ENCODE results near the gene CABP7.

The CABP7 gene

DNA sequence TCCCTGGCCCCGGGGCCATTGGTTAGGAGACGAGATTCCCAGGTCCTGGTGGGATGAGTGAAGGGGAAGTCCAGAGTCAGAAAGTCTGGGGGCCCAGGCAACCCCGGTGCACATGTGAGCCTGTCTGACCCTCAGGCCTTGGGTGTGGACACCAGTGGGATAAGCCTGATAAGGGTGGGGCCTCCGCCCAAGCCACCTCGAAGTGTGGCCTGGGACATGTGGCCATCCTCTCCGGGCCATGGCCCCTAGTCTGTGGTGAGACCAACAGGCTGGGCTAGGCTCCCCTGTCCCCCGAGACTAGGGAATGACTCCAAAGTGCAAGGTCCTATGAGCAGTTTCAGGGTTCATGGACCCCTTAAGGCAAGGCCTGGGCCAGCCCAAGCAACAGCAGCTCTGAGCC lies 6.3 kb downstream of the CABP7 start:
- Histone ChIP-seq H3K79me2 (ENCODE audit: insufficient read depth, low read length) (no peaks in the 10 kb centered on the region), H4K20me1 (ENCODE audit: insufficient read depth, low read length) (no peaks in the 10 kb centered on the region), H3K9me3 (ENCODE audit: low read length) (no peaks in the 10 kb centered on the region), H3K4me2 (ENCODE audit: low read length) (no peak overlapping the region), H3K27ac (ENCODE audit: low read depth, low read length, poor library complexity, severe bottlenecking) (no peak overlapping the region), H3K4me1 (ENCODE audit: insufficient read depth, low read length, severe bottlenecking) (no peaks in the 10 kb centered on the region), H3K27me3 (ENCODE audit: insufficient read depth, low read length) (peaks cover 15% of the 10 kb centered on the region; the same call in 1 of the 2 replicates), H3F3A (ENCODE audit: insufficient read depth, low read length) (no peaks in the 10 kb centered on the region), H3K36me3 (ENCODE audit: insufficient read depth, low read length) (no peaks in the 10 kb centered on the region), H2AFZ (ENCODE audit: low read length) (no peak overlapping the region), H3K9me2 (ENCODE audit: low read depth, low read length) (no peaks in the 10 kb centered on the region), H3K4me3 (ENCODE audit: low read depth, low read length, poor library complexity, severe bottlenecking) (no peak overlapping the region), H3K9ac (ENCODE audit: low read length) (no peak overlapping the region)
- TF ChIP-seq, protein P1, sequence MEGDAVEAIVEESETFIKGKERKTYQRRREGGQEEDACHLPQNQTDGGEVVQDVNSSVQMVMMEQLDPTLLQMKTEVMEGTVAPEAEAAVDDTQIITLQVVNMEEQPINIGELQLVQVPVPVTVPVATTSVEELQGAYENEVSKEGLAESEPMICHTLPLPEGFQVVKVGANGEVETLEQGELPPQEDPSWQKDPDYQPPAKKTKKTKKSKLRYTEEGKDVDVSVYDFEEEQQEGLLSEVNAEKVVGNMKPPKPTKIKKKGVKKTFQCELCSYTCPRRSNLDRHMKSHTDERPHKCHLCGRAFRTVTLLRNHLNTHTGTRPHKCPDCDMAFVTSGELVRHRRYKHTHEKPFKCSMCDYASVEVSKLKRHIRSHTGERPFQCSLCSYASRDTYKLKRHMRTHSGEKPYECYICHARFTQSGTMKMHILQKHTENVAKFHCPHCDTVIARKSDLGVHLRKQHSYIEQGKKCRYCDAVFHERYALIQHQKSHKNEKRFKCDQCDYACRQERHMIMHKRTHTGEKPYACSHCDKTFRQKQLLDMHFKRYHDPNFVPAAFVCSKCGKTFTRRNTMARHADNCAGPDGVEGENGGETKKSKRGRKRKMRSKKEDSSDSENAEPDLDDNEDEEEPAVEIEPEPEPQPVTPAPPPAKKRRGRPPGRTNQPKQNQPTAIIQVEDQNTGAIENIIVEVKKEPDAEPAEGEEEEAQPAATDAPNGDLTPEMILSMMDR (IDR thresholded peaks at IDR 0.05; ENCODE audit: low read length): no peak
- no peak for TF ChIP-seq EZH2 (IDR thresholded peaks at IDR 0.05; ENCODE audit: borderline replicate concordance, low read length)

DNA sequence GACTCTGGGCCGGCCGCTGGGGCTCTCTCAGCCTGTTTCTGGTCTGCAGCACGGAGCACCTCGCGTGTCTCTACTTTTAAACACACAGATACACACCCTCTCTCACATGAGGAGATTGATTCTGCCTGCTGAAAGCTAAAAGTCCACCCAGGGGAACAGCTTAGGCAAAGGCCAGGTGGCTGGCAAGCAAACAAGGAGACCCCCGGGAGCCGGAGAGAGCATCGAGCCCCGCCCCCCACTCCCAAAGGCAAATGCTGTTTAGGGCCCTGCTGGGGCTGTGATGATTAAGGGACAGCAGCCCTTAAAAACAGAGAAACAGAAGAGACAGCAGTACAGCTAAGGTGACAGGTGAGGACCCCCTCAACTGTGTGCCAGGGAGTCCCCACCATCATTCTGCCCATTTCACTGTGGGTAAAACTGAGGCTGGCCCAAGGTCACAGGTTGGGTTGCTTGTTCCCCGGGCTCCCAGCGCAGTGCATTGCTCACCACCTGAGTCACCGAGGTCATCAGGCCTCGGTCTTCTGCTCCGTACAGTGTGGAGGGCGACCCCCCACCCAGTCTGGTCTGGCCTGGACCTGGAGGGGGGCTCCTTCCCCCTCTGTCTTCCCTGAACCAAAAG lies 6.8 kb downstream of the CABP7 start:
- Histone ChIP-seq H3K9me3 (ENCODE audit: low read length) (no peaks in the 10 kb centered on the region), H3K9me2 (ENCODE audit: low read depth, low read length) (no peaks in the 10 kb centered on the region), H2AFZ (ENCODE audit: low read length) (no peak overlapping the region), H3K4me2 (ENCODE audit: low read length) (no peak overlapping the region), H4K20me1 (ENCODE audit: insufficient read depth, low read length) (no peaks in the 10 kb centered on the region), H3K4me1 (ENCODE audit: insufficient read depth, low read length, severe bottlenecking) (no peaks in the 10 kb centered on the region), H3K36me3 (ENCODE audit: insufficient read depth, low read length) (no peaks in the 10 kb centered on the region), H3F3A (ENCODE audit: insufficient read depth, low read length) (no peaks in the 10 kb centered on the region), H3K27me3 (ENCODE audit: insufficient read depth, low read length) (peaks cover 15% of the 10 kb centered on the region; the same call in 1 of the 2 replicates), H3K9ac (ENCODE audit: low read length) (no peak overlapping the region), H3K4me3 (ENCODE audit: low read depth, low read length, poor library complexity, severe bottlenecking) (no peak overlapping the region), H3K79me2 (ENCODE audit: insufficient read depth, low read length) (no peaks in the 10 kb centered on the region), H3K27ac (ENCODE audit: low read depth, low read length, poor library complexity, severe bottlenecking) (no peak overlapping the region)
- TF ChIP-seq EZH2 (IDR thresholded peaks at IDR 0.05; ENCODE audit: borderline replicate concordance, low read length): no peak
- TF ChIP-seq, protein P1 (IDR thresholded peaks at IDR 0.05; ENCODE audit: low read length): no peak

DNA sequence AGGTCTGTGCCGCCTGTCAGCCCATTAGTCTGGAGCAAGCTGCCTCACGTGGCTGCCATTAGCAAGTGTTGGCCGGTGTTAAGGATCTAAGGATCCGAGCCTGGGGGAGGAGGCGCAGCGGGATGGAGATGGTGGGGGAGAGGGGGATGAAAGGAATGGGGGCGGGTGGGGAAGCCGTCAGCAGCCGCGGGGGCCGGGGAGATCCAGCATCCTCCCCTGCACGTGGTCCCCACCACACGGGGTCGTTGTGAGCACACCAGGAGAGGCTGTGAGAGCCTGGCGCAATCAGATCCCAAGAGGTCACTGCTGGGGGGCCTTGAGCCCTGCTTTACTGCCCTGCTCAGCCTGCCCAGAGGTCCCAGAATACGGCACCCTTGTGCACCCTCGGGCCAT lies 7.3 kb downstream of the CABP7 start:
- Histone ChIP-seq H3K27ac (ENCODE audit: low read depth, low read length, poor library complexity, severe bottlenecking) (no peak overlapping the region), H3K36me3 (ENCODE audit: insufficient read depth, low read length) (no peaks in the 10 kb centered on the region), H4K20me1 (ENCODE audit: insufficient read depth, low read length) (no peaks in the 10 kb centered on the region), H3K27me3 (ENCODE audit: insufficient read depth, low read length) (peaks cover 15% of the 10 kb centered on the region; the same call in 1 of the 2 replicates), H2AFZ (ENCODE audit: low read length) (no peak overlapping the region), H3K9ac (ENCODE audit: low read length) (no peak overlapping the region), H3K4me1 (ENCODE audit: insufficient read depth, low read length, severe bottlenecking) (no peaks in the 10 kb centered on the region), H3F3A (ENCODE audit: insufficient read depth, low read length) (no peaks in the 10 kb centered on the region), H3K9me2 (ENCODE audit: low read depth, low read length) (no peaks in the 10 kb centered on the region), H3K9me3 (ENCODE audit: low read length) (no peaks in the 10 kb centered on the region), H3K79me2 (ENCODE audit: insufficient read depth, low read length) (no peaks in the 10 kb centered on the region), H3K4me3 (ENCODE audit: low read depth, low read length, poor library complexity, severe bottlenecking) (no peak overlapping the region), H3K4me2 (ENCODE audit: low read length) (no peak overlapping the region)
- TF ChIP-seq, protein P1 (IDR thresholded peaks at IDR 0.05; ENCODE audit: low read length): peak; percentile 50
- no peak for TF ChIP-seq EZH2 (IDR thresholded peaks at IDR 0.05; ENCODE audit: borderline replicate concordance, low read length)
